ENCODE data around the gene TRIM24. TPM values are rescaled to one million over a fixed set of nuclear protein-coding genes. Genes with fewer than 3 reads are reported as not detected.
"Not testable (repeated sequence)": the region's sequence is repeated elsewhere in the genome, so short reads cannot be mapped to it uniquely, and the experiment has no call there.

Gene TRIM24
- total and polyA plus RNA-seq, 9 donors: 17.0 to 55.6 (median 32.7) TPM

DNA sequence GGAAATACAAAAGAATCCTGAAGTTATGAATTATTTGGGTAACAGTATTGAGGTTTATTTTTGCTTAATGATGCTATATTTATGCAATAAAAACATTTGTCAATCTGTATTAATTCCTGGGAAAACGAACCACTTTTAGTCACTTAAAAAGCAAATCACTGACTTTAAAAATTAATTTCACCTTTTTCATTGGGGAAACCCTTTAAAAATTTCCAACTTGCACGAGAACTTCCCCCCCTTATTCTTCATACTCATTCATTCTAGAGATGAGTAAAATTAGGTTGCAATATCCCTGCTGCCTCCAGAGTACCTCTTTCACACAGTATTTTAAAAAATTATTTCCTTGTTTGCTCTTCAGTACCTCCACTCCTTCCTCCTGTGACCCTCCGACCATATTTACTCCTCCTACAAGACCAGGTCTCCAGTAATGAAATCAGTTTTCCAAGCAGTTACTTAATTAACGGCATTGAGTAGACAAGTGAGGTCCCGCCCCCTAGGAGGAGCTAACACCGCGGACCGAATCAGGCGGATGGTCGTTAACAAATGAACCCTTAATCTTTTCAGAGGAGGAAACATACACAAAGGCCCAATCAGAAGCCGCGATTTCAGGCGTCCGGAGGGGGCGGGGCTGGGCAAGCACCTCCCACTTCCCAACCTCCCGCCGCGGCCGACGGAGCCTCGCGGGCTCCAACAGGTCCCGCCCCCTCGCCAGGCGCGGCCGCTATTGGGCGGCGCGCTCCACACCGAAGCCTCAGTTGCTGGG lies 465 bp upstream of the TRIM24 start:
- H3K4me1 ChIP-seq (ENCODE audit: insufficient read depth): peaks cover 4% of the 10 kb centered on the region
- peak in 4 of 5 donors; percentile 97 to 99 (median 98) for DNase-seq
- H3K27me3 ChIP-seq: no peaks in the 10 kb centered on the region
- H3K9me3 ChIP-seq: no peaks in the 10 kb centered on the region
- TF ChIP-seq, protein P1, sequence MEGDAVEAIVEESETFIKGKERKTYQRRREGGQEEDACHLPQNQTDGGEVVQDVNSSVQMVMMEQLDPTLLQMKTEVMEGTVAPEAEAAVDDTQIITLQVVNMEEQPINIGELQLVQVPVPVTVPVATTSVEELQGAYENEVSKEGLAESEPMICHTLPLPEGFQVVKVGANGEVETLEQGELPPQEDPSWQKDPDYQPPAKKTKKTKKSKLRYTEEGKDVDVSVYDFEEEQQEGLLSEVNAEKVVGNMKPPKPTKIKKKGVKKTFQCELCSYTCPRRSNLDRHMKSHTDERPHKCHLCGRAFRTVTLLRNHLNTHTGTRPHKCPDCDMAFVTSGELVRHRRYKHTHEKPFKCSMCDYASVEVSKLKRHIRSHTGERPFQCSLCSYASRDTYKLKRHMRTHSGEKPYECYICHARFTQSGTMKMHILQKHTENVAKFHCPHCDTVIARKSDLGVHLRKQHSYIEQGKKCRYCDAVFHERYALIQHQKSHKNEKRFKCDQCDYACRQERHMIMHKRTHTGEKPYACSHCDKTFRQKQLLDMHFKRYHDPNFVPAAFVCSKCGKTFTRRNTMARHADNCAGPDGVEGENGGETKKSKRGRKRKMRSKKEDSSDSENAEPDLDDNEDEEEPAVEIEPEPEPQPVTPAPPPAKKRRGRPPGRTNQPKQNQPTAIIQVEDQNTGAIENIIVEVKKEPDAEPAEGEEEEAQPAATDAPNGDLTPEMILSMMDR (IDR thresholded peaks at IDR 0.05): peak; percentile 10 to 52 (median 52)
- TF ChIP-seq EP300 (IDR thresholded peaks at IDR 0.05): no peak
- H3K4me3 ChIP-seq: peak overlapping the region; percentile 33
- 0 to 2% (median 1%) methylated on average over 31 of the region's 31 CpGs for WGBS, 3 donors
- no peak overlapping the region for H3K27ac ChIP-seq
- no peaks in the 10 kb centered on the region for H3K36me3 ChIP-seq
- intact Hi-C loops (cut with DNase I): loop anchor here in 1 of 4 donors (10.0 kb wide), 1 partner anchor 275 kb away; no protein-coding TSS in a partner anchor

DNA sequence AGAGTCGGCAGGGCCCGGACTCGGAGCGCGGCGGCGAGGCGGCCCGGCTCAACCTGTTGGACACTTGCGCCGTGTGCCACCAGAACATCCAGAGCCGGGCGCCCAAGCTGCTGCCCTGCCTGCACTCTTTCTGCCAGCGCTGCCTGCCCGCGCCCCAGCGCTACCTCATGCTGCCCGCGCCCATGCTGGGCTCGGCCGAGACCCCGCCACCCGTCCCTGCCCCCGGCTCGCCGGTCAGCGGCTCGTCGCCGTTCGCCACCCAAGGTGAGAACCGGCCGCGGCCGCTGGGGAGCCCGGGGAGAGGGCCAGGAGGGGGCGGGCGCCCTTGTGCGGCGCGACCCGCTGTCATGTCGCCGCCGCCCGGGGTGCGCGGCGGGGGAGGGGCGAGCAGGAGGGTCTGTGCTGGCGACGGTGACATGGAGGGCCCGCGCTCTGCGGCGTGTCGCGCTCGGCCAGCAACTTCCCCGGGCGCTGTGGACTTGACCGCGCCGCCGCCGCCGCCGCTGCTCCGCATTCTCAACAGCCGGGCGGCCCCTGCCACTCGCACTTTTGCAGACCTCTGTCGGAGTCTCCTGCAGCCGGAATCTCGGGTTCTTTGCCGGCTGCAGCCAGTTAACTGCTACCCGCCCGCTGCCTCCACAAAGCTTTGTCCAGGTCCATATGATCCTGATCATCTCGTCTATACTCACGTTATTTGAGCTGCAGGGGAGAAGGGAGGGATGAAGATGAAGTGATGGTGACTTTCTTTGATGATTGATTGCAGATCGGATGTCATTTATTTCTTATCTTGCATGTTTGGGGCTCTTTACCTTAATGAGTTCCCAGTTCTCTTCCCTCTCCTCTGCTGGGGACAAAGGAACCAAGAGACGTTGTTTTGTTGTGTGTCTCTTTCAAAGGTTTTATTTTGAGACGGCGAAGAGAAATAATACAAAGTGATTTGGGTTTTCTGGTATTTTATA lies 869 bp downstream of the TRIM24 start:
- no peaks in the 10 kb centered on the region for H3K9me3 ChIP-seq
- H3K27me3 ChIP-seq: no peaks in the 10 kb centered on the region
- H3K4me1 ChIP-seq (ENCODE audit: insufficient read depth): peaks cover 4% of the 10 kb centered on the region
- intact Hi-C loops (cut with DNase I): loop anchor here in 1 of 4 donors (10.0 kb wide), 1 partner anchor 274 kb away; no protein-coding TSS in a partner anchor
- DNase-seq: peak; percentile 36 to 67 (median 59)
- H3K36me3 ChIP-seq: no peaks in the 10 kb centered on the region
- TF ChIP-seq, protein P1 (IDR thresholded peaks at IDR 0.05): no peak
- no peak for TF ChIP-seq EP300 (IDR thresholded peaks at IDR 0.05)
- no peak for TF ChIP-seq POLR2A (IDR thresholded peaks at IDR 0.05)
- H3K27ac ChIP-seq: peak overlapping the region; percentile 95 to 99
- H3K4me3 ChIP-seq: peak overlapping the region; percentile 58
- WGBS, 3 donors: 0% methylated on average over 34 to 84 of the region's 84 CpGs

DNA sequence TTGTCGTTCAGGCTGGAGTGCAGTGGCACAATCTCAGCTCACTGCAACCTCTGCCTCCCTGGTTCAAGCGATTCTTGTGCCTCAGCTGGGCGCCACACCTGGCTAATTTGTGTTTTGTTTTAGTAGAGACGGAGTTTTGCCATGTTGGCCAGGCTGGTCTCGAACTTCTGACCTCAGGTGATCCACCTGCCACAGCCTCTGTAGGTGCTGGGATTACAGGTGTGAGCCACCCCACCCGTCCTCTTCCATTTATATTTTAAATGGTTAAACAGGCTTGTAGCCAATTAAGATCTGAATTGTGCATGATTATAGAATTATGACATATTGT lies 3.2 kb downstream of the TRIM24 start:
- not testable (repeated sequence) for H3K27me3 ChIP-seq; H3K4me3 ChIP-seq; H3K9me3 ChIP-seq; DNase-seq; H3K4me1 ChIP-seq (ENCODE audit: insufficient read depth); H3K27ac ChIP-seq; H3K36me3 ChIP-seq
- intact Hi-C loops (cut with DNase I): loop anchor here in 1 of 4 donors (10.0 kb wide), 1 partner anchor 272 kb away; no protein-coding TSS in a partner anchor
- WGBS, 3 donors: 90 to 92% (median 91%) methylated on average over 6 of the region's 6 CpGs

DNA sequence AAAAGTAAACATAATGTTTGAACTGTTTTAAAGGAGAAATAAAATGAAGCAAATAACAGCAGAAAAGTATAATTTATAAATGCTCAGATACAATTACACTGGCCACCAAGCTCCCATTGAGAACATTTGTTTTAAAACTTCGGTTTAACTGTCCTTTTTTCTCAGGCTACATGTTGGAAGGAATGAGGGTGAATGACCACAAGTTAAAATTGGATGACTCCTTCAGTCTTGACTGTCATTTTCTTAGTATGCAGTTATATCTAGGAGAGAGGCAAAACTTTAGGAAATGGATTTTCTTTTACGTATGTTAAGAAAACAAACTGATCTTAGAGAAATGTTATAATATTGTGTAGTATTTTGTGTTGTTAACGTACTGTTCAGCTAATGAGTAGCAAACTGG lies 5.0 kb downstream of the TRIM24 start:
- intact Hi-C loops (cut with DNase I): loop anchor here in 1 of 4 donors (10.0 kb wide), 1 partner anchor 270 kb away; no protein-coding TSS in a partner anchor
- peaks cover 10% of the 10 kb centered on the region for H3K4me1 ChIP-seq (ENCODE audit: insufficient read depth)
- no peak for DNase-seq
- TF ChIP-seq, protein P1 (IDR thresholded peaks at IDR 0.05): no peak
- H3K4me3 ChIP-seq: no peak overlapping the region
- H3K27me3 ChIP-seq: no peaks in the 10 kb centered on the region
- H3K36me3 ChIP-seq: no peaks in the 10 kb centered on the region
- H3K27ac ChIP-seq: peak overlapping the region in 1 of 2 donors; percentile 38
- no peaks in the 10 kb centered on the region for H3K9me3 ChIP-seq
- 20 to 41% (median 28%) methylated on average over 3 of the region's 3 CpGs for WGBS, 3 donors

DNA sequence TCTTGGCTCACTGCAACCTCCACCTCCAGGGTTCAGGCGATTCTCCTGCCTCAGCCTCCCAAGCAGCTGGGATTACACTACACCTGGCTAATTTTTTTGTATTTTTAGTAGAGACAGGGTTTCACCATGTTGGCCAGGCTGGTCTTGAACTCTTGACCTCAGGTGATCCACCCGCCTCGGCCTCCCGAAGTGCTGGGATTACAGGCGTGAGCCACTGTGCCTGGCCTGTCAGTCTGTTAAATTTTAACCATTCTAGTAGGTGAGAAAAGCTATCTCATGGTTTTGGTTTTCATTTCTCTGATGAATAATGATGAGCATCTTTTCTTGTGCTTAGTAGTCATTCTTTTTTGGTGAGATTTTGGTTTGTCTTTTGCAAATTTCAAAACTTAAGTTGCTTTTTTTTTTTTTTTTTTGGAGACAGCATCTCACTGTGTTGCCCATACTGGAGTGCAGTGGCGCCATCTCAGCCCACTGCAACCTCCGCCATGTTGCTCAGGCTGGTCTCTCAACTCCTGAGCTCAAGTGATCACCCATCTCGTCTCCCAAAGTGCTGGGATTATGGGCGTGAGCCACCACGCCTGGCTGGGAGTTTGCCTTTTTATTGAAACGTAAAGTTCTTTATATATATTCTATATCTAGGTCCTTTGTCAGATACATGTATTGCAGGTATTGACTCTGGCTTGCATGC lies 6.2 kb downstream of the TRIM24 start:
- not testable (repeated sequence) for H3K36me3 ChIP-seq; H3K27ac ChIP-seq; DNase-seq; H3K4me3 ChIP-seq; H3K4me1 ChIP-seq (ENCODE audit: insufficient read depth); H3K27me3 ChIP-seq; H3K9me3 ChIP-seq
- intact Hi-C loops (cut with DNase I): loop anchor here in 1 of 4 donors (10.0 kb wide), 1 partner anchor 269 kb away; no protein-coding TSS in a partner anchor
- 87 to 93% (median 91%) methylated on average over 11 of the region's 11 CpGs for WGBS, 3 donors

Data from ovary (tissue), 9 donors.